H1 (cell line): Measurements from ENCODE around the gene POLR3H. TPM values are rescaled to one million over a fixed set of nuclear protein-coding genes. Genes with fewer than 3 reads are reported as not detected.

ENCODE experiments used
- CBX8 ChIP-seq: fragments of 300-800, 300-1000 bp; sonication (generic); IDR thresholded peaks from 2 replicates; pipeline ENCODE4 v1.7.1; 2016; ENCODE audit warnings: low read depth, low read length, borderline replicate concordance
- SP4 ChIP-seq: IDR thresholded peaks from 2 replicates; pipeline ENCODE4 v1.6.1; 2012; ENCODE audit warnings: low read length, inconsistent platforms
- polyA plus RNA-seq, 7 experiments: library from polyadenylated mRNA; depleted of rRNA in 3 of 7; stranded (reverse) in 5 of 7; unstranded in 2 of 7; fragments of >200 nt in 5 of 7; fragments of 200-250 nt in 2 of 7; gene quantifications; 1 replicate in 5 of 7; 2 replicates in 1 of 7; 4 replicates in 1 of 7; pipeline versions ENCODE4 v1.2.1 to v1.2.3, GENCODE V29; 2011 to 2013; ENCODE audit warnings: missing spikeins in 2 of 7, mixed read lengths in 2 of 7
- total RNA-seq: library from RNA; stranded (reverse); fragmentation: NEBNext Ultra II Directional; extraction: Animal tissue kit (Norgen Biotek cat#: 25700); gene quantifications from 2 replicates; pipeline ENCODE4 v1.2.1, GENCODE V29; 2021
- TF ChIP-seq, protein P1 (sequence below): fragments of 300-600 bp; sonication (generic); IDR thresholded peaks from 2 replicates; pipeline ENCODE4 v1.7.1; 2012; ENCODE audit warnings: low read length, moderate library complexity, mild to moderate bottlenecking, inconsistent platforms; ENCODE audit not compliant: insufficient replicate concordance

POLR3H gene
- total and polyA plus RNA-seq, 2 of the 8 experiments (the other 6 are each of a cell fraction or from before 2014, with no cell fraction given) = 29.7 to 39.2 TPM

DNA sequence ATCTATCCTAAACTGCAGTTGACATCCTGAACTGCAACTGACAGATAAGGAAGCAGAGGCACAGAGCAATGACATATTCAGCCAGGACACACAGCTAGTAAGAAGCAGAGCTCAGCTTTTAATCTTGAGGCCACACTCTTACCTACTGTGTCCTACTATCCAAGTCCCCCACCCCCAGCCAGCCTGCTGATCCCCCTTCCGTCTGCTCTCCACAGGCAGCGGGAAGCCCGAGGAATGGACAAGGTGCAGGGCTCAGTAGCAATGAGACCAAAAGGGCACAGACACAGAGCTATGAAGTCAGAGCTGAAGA lies 4.3 kb downstream of the POLR3H start (continued):
- TF ChIP-seq, protein P1, sequence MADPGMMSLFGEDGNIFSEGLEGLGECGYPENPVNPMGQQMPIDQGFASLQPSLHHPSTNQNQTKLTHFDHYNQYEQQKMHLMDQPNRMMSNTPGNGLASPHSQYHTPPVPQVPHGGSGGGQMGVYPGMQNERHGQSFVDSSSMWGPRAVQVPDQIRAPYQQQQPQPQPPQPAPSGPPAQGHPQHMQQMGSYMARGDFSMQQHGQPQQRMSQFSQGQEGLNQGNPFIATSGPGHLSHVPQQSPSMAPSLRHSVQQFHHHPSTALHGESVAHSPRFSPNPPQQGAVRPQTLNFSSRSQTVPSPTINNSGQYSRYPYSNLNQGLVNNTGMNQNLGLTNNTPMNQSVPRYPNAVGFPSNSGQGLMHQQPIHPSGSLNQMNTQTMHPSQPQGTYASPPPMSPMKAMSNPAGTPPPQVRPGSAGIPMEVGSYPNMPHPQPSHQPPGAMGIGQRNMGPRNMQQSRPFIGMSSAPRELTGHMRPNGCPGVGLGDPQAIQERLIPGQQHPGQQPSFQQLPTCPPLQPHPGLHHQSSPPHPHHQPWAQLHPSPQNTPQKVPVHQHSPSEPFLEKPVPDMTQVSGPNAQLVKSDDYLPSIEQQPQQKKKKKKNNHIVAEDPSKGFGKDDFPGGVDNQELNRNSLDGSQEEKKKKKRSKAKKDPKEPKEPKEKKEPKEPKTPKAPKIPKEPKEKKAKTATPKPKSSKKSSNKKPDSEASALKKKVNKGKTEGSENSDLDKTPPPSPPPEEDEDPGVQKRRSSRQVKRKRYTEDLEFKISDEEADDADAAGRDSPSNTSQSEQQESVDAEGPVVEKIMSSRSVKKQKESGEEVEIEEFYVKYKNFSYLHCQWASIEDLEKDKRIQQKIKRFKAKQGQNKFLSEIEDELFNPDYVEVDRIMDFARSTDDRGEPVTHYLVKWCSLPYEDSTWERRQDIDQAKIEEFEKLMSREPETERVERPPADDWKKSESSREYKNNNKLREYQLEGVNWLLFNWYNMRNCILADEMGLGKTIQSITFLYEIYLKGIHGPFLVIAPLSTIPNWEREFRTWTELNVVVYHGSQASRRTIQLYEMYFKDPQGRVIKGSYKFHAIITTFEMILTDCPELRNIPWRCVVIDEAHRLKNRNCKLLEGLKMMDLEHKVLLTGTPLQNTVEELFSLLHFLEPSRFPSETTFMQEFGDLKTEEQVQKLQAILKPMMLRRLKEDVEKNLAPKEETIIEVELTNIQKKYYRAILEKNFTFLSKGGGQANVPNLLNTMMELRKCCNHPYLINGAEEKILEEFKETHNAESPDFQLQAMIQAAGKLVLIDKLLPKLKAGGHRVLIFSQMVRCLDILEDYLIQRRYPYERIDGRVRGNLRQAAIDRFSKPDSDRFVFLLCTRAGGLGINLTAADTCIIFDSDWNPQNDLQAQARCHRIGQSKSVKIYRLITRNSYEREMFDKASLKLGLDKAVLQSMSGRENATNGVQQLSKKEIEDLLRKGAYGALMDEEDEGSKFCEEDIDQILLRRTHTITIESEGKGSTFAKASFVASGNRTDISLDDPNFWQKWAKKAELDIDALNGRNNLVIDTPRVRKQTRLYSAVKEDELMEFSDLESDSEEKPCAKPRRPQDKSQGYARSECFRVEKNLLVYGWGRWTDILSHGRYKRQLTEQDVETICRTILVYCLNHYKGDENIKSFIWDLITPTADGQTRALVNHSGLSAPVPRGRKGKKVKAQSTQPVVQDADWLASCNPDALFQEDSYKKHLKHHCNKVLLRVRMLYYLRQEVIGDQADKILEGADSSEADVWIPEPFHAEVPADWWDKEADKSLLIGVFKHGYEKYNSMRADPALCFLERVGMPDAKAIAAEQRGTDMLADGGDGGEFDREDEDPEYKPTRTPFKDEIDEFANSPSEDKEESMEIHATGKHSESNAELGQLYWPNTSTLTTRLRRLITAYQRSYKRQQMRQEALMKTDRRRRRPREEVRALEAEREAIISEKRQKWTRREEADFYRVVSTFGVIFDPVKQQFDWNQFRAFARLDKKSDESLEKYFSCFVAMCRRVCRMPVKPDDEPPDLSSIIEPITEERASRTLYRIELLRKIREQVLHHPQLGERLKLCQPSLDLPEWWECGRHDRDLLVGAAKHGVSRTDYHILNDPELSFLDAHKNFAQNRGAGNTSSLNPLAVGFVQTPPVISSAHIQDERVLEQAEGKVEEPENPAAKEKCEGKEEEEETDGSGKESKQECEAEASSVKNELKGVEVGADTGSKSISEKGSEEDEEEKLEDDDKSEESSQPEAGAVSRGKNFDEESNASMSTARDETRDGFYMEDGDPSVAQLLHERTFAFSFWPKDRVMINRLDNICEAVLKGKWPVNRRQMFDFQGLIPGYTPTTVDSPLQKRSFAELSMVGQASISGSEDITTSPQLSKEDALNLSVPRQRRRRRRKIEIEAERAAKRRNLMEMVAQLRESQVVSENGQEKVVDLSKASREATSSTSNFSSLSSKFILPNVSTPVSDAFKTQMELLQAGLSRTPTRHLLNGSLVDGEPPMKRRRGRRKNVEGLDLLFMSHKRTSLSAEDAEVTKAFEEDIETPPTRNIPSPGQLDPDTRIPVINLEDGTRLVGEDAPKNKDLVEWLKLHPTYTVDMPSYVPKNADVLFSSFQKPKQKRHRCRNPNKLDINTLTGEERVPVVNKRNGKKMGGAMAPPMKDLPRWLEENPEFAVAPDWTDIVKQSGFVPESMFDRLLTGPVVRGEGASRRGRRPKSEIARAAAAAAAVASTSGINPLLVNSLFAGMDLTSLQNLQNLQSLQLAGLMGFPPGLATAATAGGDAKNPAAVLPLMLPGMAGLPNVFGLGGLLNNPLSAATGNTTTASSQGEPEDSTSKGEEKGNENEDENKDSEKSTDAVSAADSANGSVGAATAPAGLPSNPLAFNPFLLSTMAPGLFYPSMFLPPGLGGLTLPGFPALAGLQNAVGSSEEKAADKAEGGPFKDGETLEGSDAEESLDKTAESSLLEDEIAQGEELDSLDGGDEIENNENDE = no peak
- TF ChIP-seq SP4 = no peak
- no peak for TF ChIP-seq CBX8
